ENCODE measurements around the gene WWOX.
A peak's percentile ranks its signal among the peaks of the same experiment; 100 is the strongest.

WWOX gene

GRCh38 chr16:78445818-78446217 lies 346.4 kb downstream of the WWOX start:
- DNase-seq, result no peak

- DNase-seq, result no peak
These were observed 347.0 kb downstream of the WWOX start for GRCh38 chr16:78446486-78446885.

- no peak for DNase-seq
These were observed 347.6 kb downstream of the WWOX start for GRCh38 chr16:78446992-78447563.

GRCh38 chr16:78448658-78449271 lies 349.3 kb downstream of the WWOX start:
- DNase-seq, result no peak

- DNase-seq, result no peak
These were observed 350.8 kb downstream of the WWOX start for GRCh38 chr16:78450255-78450654.

- no peak for DNase-seq
These were observed 352.6 kb downstream of the WWOX start for GRCh38 chr16:78452025-78452555.

GRCh38 chr16:78455861-78456260 lies 356.4 kb downstream of the WWOX start:
- no peak for DNase-seq

GRCh38 chr16:78458588-78458987 lies 359.1 kb downstream of the WWOX start:
- no peak for DNase-seq

GRCh38 chr16:78460428-78460827 lies 361.0 kb downstream of the WWOX start:
- no peak for DNase-seq

- no peak for DNase-seq
These were observed 361.6 kb downstream of the WWOX start for GRCh38 chr16:78461087-78461486.

GRCh38 chr16:78461496-78462287 lies 362.2 kb downstream of the WWOX start:
- DNase-seq, result no peak

- DNase-seq, result no peak
These were observed 363.1 kb downstream of the WWOX start for GRCh38 chr16:78462288-78463208.

- no peak for DNase-seq
These were observed 364.1 kb downstream of the WWOX start for GRCh38 chr16:78463591-78463990.

- no peak for DNase-seq
These were observed 365.4 kb downstream of the WWOX start for GRCh38 chr16:78464833-78465232.

GRCh38 chr16:78465730-78466129 lies 366.3 kb downstream of the WWOX start:
- DNase-seq, result no peak

- DNase-seq, result no peak
These were observed 370.3 kb downstream of the WWOX start for GRCh38 chr16:78469787-78470186.

- no peak for DNase-seq
These were observed 373.7 kb downstream of the WWOX start for GRCh38 chr16:78473031-78473699.

GRCh38 chr16:78474762-78475161 lies 375.3 kb downstream of the WWOX start:
- no peak for DNase-seq

- DNase-seq, result no peak
These were observed 377.2 kb downstream of the WWOX start for GRCh38 chr16:78476615-78477014.

- DNase-seq, result peak; percentile 20
These were observed 378.9 kb downstream of the WWOX start for GRCh38 chr16:78478267-78478861.

GRCh38 chr16:78479723-78480122 lies 380.3 kb downstream of the WWOX start:
- no peak for DNase-seq

- DNase-seq, result no peak
These were observed 381.1 kb downstream of the WWOX start for GRCh38 chr16:78480588-78480987.

Data from activated CD4-positive, alpha-beta T cell treated with anti-CD3 and anti-CD28 coated beads, Interleukin-2, Interleukin-6, amounts not matched to agents 100 ng/mL and 50 ng/mL, durations not matched to agents 16 hours and 8 hours (primary cell).